Stimulated activated CD4-positive, alpha-beta T cell treated with anti-CD3 and anti-CD28 coated beads, Interleukin-1b, Interleukin-23, amount 100 ng/mL, for 24 hours (primary cell): Measurements from ENCODE around the gene HNRNPF.
"Not testable (repeated sequence)": the region's sequence is repeated elsewhere in the genome, so short reads cannot be mapped to it uniquely, and the experiment has no call there.

Source experiments
- DNase-seq, 4 experiments: peaks; one replicate each; pipeline ENCODE4 v3.0.0-alpha.2; 2020; ENCODE audit warnings: low read depth in 4 of 4, low spot score in 1 of 4

HNRNPF gene

GRCh38 chr10:43352951-43353350 lies 56.0 kb downstream of the HNRNPF start:
- no peak for DNase-seq

- no peak for DNase-seq
These were observed 57.7 kb downstream of the HNRNPF start for GRCh38 chr10:43351301-43351700.

DNA sequence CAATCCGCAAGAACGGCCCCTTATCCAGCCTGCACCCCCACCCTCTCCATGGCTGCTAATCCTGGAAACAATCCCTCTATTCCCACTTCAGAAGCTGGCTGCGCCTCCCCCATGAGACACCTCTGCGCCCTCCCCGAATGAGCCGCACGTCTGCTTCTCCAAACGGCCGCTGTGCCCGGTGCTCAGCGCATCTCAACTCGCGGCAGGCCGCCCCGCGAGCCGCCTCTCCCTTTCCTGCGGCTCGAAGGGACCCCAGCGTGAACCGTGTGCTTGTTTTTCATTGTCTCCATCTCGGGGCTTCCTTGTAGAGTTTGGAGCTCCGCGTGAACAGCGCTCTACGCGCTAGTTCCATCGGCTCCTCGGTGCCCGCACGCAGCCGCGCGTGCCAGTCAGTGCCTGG lies 58.3 kb downstream of the HNRNPF start:
- DNase-seq, result no peak

- no peak for DNase-seq
These were observed 58.8 kb downstream of the HNRNPF start for GRCh38 chr10:43350156-43350555.

- peak; percentile 72 to 81 (median 76) for DNase-seq
These were observed 60.3 kb downstream of the HNRNPF start for GRCh38 chr10:43348511-43349312.

DNA sequence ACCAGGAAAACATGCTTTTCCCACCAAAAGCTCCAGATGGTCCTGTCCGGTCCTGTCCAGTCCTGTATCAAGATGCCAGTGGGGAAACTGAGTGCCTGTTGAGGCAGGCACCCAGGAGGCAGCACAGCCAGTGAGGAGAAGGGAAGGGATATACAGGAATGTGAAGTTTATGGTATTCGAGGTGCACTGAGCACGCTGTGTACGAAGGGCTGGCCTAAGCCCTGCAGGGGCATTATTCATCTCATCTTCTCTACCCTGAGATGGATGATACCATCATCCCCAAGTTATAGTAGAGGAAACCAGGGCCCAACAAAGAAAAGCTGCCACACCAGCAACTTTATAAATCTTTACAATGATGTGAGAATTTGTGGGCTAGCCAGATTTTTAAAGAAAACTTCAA lies 61.0 kb downstream of the HNRNPF start:
- DNase-seq, result no peak

DNA sequence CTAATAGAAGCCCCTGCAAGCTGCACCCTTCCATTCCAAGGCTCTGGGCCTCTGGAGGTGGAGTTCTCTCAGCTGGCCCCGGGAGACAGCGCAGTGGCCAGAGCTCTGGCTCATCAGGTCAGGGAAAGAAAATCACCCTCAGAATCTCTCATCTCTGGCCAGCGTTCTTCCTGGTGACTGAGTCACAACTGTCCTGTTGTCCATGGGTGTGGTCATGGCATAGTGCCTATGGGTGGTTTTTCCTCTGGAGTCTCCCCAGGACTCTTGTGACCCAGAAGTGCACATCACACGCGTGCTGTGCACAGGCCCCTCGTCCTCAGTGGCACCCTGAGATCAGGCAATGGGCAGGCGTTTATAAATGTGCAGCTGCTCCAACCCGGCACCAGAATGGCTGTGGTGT lies 64.9 kb downstream of the HNRNPF start:
- DNase-seq, result no peak

GRCh38 chr10:43343126-43343525 lies 65.9 kb downstream of the HNRNPF start:
- no peak for DNase-seq

GRCh38 chr10:43342279-43343125 lies 66.5 kb downstream of the HNRNPF start:
- DNase-seq, result no peak

- no peak for DNase-seq
These were observed 67.5 kb downstream of the HNRNPF start for GRCh38 chr10:43341450-43341849.

DNA sequence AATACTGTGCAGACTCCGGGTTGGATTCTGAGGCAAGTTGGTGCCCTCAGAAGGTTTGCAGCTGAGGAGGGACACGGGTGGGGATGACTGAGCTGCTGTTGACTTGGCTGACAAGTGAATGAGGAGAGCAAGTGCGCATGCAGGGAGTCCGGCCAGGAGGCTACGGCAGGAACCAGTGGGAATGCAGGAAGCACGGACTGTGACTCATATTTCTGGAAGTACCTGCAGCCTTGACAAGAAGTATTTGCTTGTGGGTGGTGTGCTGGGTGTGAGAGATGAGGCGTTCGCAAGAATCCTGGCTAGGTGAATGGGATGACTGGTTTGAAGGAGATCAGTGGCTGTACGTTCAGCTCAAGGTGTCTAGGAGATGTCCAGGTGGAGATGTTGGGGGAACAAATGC lies 68.4 kb downstream of the HNRNPF start:
- DNase-seq, result no peak

DNA sequence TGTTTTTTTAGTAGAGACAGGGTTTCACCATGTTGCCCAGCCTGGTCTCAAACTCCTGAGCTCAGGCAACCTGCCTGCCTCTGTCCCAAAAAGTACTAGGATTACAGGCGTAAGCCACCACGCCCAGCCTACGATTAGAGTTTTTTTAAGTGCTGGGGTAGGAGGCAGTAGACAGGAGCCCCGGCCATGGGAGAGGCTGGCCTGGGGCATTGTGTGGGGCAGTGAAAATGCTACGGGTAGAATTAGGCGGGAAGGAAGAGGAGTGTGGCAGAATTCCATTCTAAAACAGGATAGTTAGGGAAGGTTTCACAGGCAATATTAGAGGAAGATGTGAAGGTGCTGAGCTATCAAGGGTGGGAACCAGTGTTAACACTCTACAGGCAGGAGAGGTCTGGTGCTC lies 68.9 kb downstream of the HNRNPF start:
- no peak for DNase-seq

GRCh38 chr10:43339136-43339535 lies 69.8 kb downstream of the HNRNPF start:
- DNase-seq, result no peak

- no peak for DNase-seq
These were observed 70.9 kb downstream of the HNRNPF start for GRCh38 chr10:43338117-43338516.

GRCh38 chr10:43337536-43337935 lies 71.5 kb downstream of the HNRNPF start:
- DNase-seq, result not testable (repeated sequence)

- DNase-seq, result no peak
These were observed 72.2 kb downstream of the HNRNPF start for GRCh38 chr10:43336641-43337318.

DNA sequence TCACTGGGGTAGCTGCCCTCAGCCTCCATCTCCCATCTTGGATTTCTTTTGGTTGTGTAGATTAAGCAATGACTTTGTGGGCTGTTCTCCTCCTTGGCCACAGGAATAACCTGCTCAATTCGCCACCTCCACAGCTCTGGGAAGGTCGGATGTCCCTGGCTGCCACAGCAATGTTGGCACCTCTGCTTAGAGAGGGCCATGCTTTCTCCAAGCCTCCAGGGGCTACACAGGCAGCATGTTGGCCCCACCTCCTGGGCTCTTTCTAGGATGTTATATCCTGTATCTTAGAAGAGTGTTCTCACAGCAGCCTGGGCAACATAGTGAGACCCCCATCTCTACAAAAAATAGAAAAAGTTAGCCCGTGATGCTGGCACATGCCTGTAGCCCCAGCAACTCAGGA lies 72.9 kb downstream of the HNRNPF start:
- no peak for DNase-seq
